ENCODE data around the gene BRAF. TPM values are rescaled to one million over a fixed set of nuclear protein-coding genes. Genes with fewer than 3 reads are reported as not detected.

The BRAF gene
- total and polyA plus RNA-seq, 2 of the 8 experiments (the other 6 are each of a cell fraction or from before 2014, with no cell fraction given) = 11.4 to 32.6 TPM

DNA sequence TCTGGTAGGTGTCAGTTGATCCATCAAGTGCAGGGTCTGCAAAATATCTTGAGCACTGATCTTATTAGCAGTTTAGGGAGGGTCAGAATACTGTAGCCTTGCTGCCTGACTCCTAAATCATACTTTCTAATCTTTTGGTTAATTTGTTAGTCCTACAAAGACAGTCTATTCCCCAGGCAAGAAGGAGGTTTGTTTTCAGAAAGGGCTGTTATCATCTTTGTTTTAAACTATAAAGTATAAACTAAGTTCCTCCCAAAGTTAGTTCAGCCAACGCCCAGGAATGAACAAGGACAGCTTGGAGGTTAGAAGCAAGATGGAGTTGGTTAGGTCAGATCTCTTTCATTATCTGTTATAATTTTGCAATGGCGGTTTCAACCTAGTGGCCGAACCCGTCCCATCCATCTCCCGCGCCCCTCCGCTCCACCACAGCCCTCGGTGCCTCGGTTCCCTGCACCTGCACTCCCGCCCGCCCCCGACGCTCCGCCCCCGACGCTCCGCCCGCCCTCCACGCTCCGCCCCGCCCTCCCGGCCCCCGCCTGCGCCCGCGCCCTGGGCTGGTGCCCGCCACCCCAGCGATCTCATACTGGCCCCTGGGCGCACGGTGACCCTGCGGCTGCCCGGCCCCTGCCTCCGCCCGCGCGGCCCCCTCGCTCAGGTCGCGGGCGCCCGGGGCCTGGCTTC lies 252.2 kb downstream of the BRAF start, which contains the start of gene ADCK2:
ADCK2 (plus strand) TSS at position 564 of the 681 bp plus-strand sequence. CDS start 386 bp downstream, outside the sequence.
- Histone ChIP-seq H3K4ac (replicated peaks; ENCODE audit: insufficient read length, low read depth, low read length) (no peak within 1 kb of the TSS), H4K5ac (ENCODE audit: insufficient read length, low read depth, low read length) (peak within 1 kb of the TSS; percentile 51), H4K8ac (ENCODE audit: extremely low read depth, insufficient read depth, low read length) (no peak within 1 kb of the TSS; the same call in 1 of the 2 replicates), H2BK12ac (ENCODE audit: low read depth, low read length) (peak within 1 kb of the TSS; percentile 14; the same call in 1 of the 2 replicates), H2AFZ (ENCODE audit: low read length) (peak within 1 kb of the TSS; percentile 72), H3K27ac (ENCODE audit: low read depth, low read length) (no peak within 1 kb of the TSS), H3K9me3 (ENCODE audit: insufficient read depth in 2 of 2, low read depth in 1 of 2, low read length in 1 of 2) (no peaks in the 10 kb centered on the region), H4K91ac (replicated peaks; ENCODE audit: insufficient read length, low read length) (peak within 1 kb of the TSS; percentile 38), H2AK5ac (ENCODE audit: low read depth, low read length) (no peak within 1 kb of the TSS), H2BK5ac (ENCODE audit: low read depth, low read length) (no peak within 1 kb of the TSS; the same call in 1 of the 2 replicates), H3K4me2 (ENCODE audit: insufficient read depth in 1 of 2, low read depth in 2 of 2, low read length in 2 of 2) (peak within 1 kb of the TSS; percentile 70 to 98), H3K79me2 (ENCODE audit: control insufficient read depth in 1 of 2, insufficient read depth in 2 of 2, low read length in 2 of 2) (no peaks in the 10 kb centered on the region), H2BK15ac (ENCODE audit: low read length) (no peak within 1 kb of the TSS), H3K14ac (ENCODE audit: insufficient read length) (no peak within 1 kb of the TSS), H3K23ac (ENCODE audit: insufficient read length) (no peak within 1 kb of the TSS), H3K79me1 (ENCODE audit: low read depth, low read length) (no peaks in the 10 kb centered on the region), H3K4me1 (replicated peaks in 1 of 4; ENCODE audit: control insufficient read depth in 3 of 4, insufficient read depth in 4 of 4, low read length in 3 of 4) (peaks cover 0 to 6% (median 2%) of the 10 kb centered on the region in 4 experiments; a peak in 5 of 7 replicates), H3K36me3 (ENCODE audit: control insufficient read depth in 2 of 4, insufficient read depth in 4 of 4, low read length in 3 of 4) (no peaks in the 10 kb centered on the region), H4K20me1 (replicated peaks in 1 of 2; ENCODE audit: control insufficient read depth in 1 of 2, insufficient read depth in 2 of 2, low read length in 2 of 2) (no peaks in the 10 kb centered on the region), H3K56ac (replicated peaks; ENCODE audit: insufficient read length, low read depth, low read length) (peak within 1 kb of the TSS; percentile 73), H3K23me2 (ENCODE audit: low read depth, low read length) (peaks cover 5% of the 10 kb centered on the region; the same call in 1 of the 2 replicates), H3K9ac (replicated peaks in 1 of 4; ENCODE audit: extremely low read depth in 1 of 4, low read depth in 3 of 4, low read length in 3 of 4) (peak within 1 kb of the TSS; percentile 14 to 42 (median 37); a peak in 6 of 7 replicates), H2BK20ac (ENCODE audit: low read length) (no peak within 1 kb of the TSS; the same call in 1 of the 2 replicates), H2BK120ac (replicated peaks; ENCODE audit: low read depth, low read length) (peak within 1 kb of the TSS; percentile 72), H3K27me3 (replicated peaks in 1 of 4; ENCODE audit: control insufficient read depth in 3 of 4, extremely low read depth in 1 of 4, insufficient read depth in 3 of 4, low read length in 3 of 4) (peaks cover 0 to 8% (median 2%) of the 10 kb centered on the region in 4 experiments; a peak in 3 of 7 replicates), H3K4me3 (ENCODE audit: extremely low read depth in 1 of 4, insufficient read depth in 2 of 4, low read depth in 3 of 4, low read length in 4 of 4) (peak within 1 kb of the TSS; percentile 35 to 76 (median 67)), H3K18ac (ENCODE audit: extremely low read depth, low read length) (peak within 1 kb of the TSS; percentile 60)
- DNase-seq (ENCODE audit: low read depth in 1 of 2, low spot score in 2 of 2) = no peak
- CTCF ChIA-PET (ENCODE audit: partially characterized antibody) = interaction anchor here (0.8 to 2.9 kb wide), 4 partner anchors 13 to 139 kb away, joined by 3 to 10 read pairs (median 4); no protein-coding TSS in a partner anchor
- WGBS, 2 experiments (ENCODE audit: extremely low coverage in 1 of 2, insufficient coverage in 1 of 2, insufficient read length in 1 of 2, insufficient replicate concordance in 2 of 2, low coverage in 1 of 2, low lambda C conversion rate in 2 of 2, missing lambda C conversion rate in 1 of 2) = 4% methylated on average over 21 of the region's 41 CpGs; no CpG with 5 or more reads in 1 of the 2 experiments
- FAIRE-seq = no peak
- POLR2A ChIA-PET (ENCODE audit: partially characterized antibody) = interaction anchor here (0.7 to 1.4 kb wide), 4 partner anchors 17 to 194 kb away, joined by 3 read pairs; partner anchors contain the start of gene NDUFB2
- TF ChIP-seq HDAC2 (IDR thresholded peaks at IDR 0.05; ENCODE audit: borderline replicate concordance in 1 of 2, low read depth in 2 of 2, low read length in 2 of 2) = no peak
- no peak for TF ChIP-seq TAF1 (IDR thresholded peaks at IDR 0.05; ENCODE audit: low read depth, low read length)
- TF ChIP-seq SP4 (IDR thresholded peaks at IDR 0.05; ENCODE audit: low read length) = no peak
- TF ChIP-seq RAD21 (IDR thresholded peaks at IDR 0.05 in 1 of 2, conservative IDR thresholded peaks at IDR 0.05 in 1 of 2; ENCODE audit: low read depth in 2 of 2, low read length in 2 of 2) = no peak
- no peak for TF ChIP-seq RFX5 (IDR thresholded peaks at IDR 0.05; ENCODE audit: borderline replicate concordance, low read depth, low read length)
- TF ChIP-seq POLR2AphosphoS5 (IDR thresholded peaks at IDR 0.05; ENCODE audit: low read depth, low read length) = peak; percentile 17; the same call in 1 of the 2 replicates
- TF ChIP-seq PHF8 (conservative IDR thresholded peaks at IDR 0.05; ENCODE audit: low read depth, low read length) = no peak
- TF ChIP-seq CBX5 (IDR thresholded peaks at IDR 0.05; ENCODE audit: low read depth, low read length) = no peak
- TF ChIP-seq MAFK (IDR thresholded peaks at IDR 0.05; ENCODE audit: low read depth, low read length) = no peak
- TF ChIP-seq, protein P1, sequence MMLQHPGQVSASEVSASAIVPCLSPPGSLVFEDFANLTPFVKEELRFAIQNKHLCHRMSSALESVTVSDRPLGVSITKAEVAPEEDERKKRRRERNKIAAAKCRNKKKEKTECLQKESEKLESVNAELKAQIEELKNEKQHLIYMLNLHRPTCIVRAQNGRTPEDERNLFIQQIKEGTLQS (IDR thresholded peaks at IDR 0.05; ENCODE audit: insufficient read depth, low read depth, low read length) = no peak
- no peak for TF ChIP-seq KDM4A (IDR thresholded peaks at IDR 0.05; ENCODE audit: low read depth, low read length, severe bottlenecking)
